Epithelial cell of proximal tubule (primary cell): ENCODE data around the gene CRACR2A. TPM values are rescaled to one million over a fixed set of nuclear protein-coding genes. Genes with fewer than 3 reads are reported as not detected.
A peak's percentile ranks its signal among the peaks of the same experiment; 100 is the strongest.

Experiments used
- DNase-seq: peaks from one replicate; pipeline ENCODE4 v3.0.0-alpha.2; 2011; ENCODE audit warnings: low read depth
- H3K4me3 ChIP-seq: 2 replicates; pipeline ENCODE4 v1.5.1; 2011; ENCODE audit warnings: low read depth, mild to moderate bottlenecking, low read length
- total RNA-seq: library from RNA; depleted of rRNA; stranded (reverse); fragments of >200 nt; gene quantifications from 2 replicates; pipeline ENCODE4 v1.2.3, GENCODE V29; 2015
- TF ChIP-seq, protein P1 (sequence below): conservative IDR thresholded peaks from 2 replicates; pipeline ENCODE4 v1.5.1; 2012; ENCODE audit warnings: low read depth, mild to moderate bottlenecking, low read length

The CRACR2A gene
- total RNA-seq, 1 donor from 2014 or later = 1.7 TPM

DNA sequence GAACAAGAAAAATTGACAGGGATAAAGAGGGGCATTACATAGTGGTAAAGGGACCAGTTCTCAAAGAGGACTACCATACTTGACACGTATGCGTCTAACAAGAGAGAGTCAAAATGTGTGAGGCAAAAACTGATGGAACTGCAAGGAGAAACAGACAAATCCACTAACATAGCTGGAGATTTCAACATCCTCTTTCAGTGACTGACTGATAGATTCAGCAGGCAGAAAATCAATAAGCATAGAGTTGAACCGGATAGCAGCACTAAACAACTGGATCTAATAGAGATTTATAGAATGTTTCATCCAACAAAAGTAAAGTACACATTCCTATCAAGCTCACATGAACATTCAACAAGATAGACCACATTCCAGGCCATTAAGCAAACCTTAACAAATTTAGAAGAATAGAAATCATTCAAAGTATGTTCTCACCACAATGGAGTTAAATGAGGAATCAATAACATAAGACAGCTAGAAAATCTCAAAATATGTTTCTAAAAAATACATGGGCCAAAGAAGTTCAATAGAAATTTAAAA, 16.1 kb upstream of the CRACR2A start:
- no peak overlapping the region for H3K4me3 ChIP-seq
- TF ChIP-seq, protein P1, sequence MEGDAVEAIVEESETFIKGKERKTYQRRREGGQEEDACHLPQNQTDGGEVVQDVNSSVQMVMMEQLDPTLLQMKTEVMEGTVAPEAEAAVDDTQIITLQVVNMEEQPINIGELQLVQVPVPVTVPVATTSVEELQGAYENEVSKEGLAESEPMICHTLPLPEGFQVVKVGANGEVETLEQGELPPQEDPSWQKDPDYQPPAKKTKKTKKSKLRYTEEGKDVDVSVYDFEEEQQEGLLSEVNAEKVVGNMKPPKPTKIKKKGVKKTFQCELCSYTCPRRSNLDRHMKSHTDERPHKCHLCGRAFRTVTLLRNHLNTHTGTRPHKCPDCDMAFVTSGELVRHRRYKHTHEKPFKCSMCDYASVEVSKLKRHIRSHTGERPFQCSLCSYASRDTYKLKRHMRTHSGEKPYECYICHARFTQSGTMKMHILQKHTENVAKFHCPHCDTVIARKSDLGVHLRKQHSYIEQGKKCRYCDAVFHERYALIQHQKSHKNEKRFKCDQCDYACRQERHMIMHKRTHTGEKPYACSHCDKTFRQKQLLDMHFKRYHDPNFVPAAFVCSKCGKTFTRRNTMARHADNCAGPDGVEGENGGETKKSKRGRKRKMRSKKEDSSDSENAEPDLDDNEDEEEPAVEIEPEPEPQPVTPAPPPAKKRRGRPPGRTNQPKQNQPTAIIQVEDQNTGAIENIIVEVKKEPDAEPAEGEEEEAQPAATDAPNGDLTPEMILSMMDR = no peak
- DNase-seq = no peak

DNA sequence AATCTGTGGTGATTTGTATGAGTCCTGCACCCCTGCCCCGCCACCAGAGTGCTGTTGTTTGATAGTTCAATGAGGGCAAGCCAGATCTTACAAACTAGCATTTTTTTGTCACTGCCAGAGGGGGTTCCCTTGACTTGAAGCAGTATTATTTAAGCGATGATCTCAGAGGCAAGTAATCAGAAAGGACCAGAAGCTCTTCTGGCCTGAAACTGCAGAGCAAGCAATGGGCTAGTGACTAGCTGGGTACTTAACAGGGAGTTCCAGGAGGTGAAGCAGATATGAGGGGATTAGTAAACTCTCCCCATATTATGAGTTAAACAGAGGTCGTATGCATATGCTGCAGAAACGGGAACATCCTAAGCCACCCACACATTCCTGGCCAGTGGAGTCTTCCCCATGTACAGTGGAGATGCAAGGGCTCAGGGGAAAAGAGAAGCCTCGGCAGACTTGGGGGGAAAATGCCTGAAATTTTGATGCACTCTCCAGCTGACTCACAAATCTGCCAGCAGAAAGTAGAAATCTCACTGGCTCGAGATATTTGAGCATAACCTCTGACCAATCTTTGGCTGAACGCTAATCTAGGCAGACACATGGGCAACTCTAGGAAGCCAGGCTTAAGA, 8.3 kb upstream of the CRACR2A start:
- H3K4me3 ChIP-seq = no peak overlapping the region
- TF ChIP-seq, protein P1 = no peak
- no peak for DNase-seq

- DNase-seq = no peak
- no peak overlapping the region for H3K4me3 ChIP-seq
- TF ChIP-seq, protein P1 = no peak
Measured at GRCh38 chr12:3759878-3760277, 7.0 kb upstream of the CRACR2A start.

- TF ChIP-seq, protein P1 = no peak
- DNase-seq = no peak
- H3K4me3 ChIP-seq = no peak overlapping the region
Measured at GRCh38 chr12:3757261-3757660, 4.4 kb upstream of the CRACR2A start.

GRCh38 chr12:3755898-3756297, 3.0 kb upstream of the CRACR2A start:
- no peak overlapping the region for H3K4me3 ChIP-seq
- TF ChIP-seq, protein P1 = no peak
- no peak for DNase-seq

GRCh38 chr12:3753544-3754284, 805 bp upstream of the CRACR2A start:
- peak overlapping the region; percentile 57 for H3K4me3 ChIP-seq
- DNase-seq = no peak
- TF ChIP-seq, protein P1 = no peak
